Naive B cell (primary cell): ENCODE data around the gene HTR6. TPM values are rescaled to one million over a fixed set of nuclear protein-coding genes. Genes with fewer than 3 reads are reported as not detected.

Experiments used
- ATAC-seq, 2 donors: fragments of 150-1000 bp; cut with Tn5 transposase; 2 replicates each; pipeline ENCODE4 v1.10.0; 2021; ENCODE audit warnings: low read depth in 2 of 2, mild to moderate bottlenecking in 2 of 2, moderate library complexity in 2 of 2
- DNase-seq: peaks from one replicate; pipeline ENCODE4 v3.0.0; 2022
- H3K27ac Mint-ChIP-seq, 6 donors: one replicate each; pipeline ENCODE4 v1.8.0; 2020 to 2022; ENCODE audit warnings: mild to moderate bottlenecking in 6 of 6, mixed read lengths in 6 of 6, moderate library complexity in 5 of 6, inconsistent platforms in 2 of 6
- H3K27me3 Mint-ChIP-seq, 3 donors: one replicate each; pipeline ENCODE4 v1.8.0; 2021 to 2022; ENCODE audit warnings: mixed read lengths in 3 of 3, mild to moderate bottlenecking in 1 of 3
- H3K36me3 Mint-ChIP-seq, 2 donors: one replicate each; pipeline ENCODE4 v1.8.0; 2020 to 2022; ENCODE audit warnings: mixed read lengths in 2 of 2, inconsistent platforms in 1 of 2, mild to moderate bottlenecking in 1 of 2
- H3K4me1 Mint-ChIP-seq, 3 donors: one replicate each; pipeline ENCODE4 v1.8.0; 2020 to 2022; ENCODE audit warnings: mixed read lengths in 3 of 3, inconsistent platforms in 1 of 3, mild to moderate bottlenecking in 1 of 3, moderate library complexity in 1 of 3
- H3K4me3 Mint-ChIP-seq, 8 donors: one replicate each; pipeline ENCODE4 v1.8.0; 2020 to 2022; ENCODE audit warnings: mild to moderate bottlenecking in 8 of 8, mixed read lengths in 8 of 8, moderate library complexity in 8 of 8, inconsistent platforms in 2 of 8
- H3K9me3 Mint-ChIP-seq, 7 donors: one replicate each; pipeline ENCODE4 v1.8.0; 2020 to 2022; ENCODE audit warnings: mixed read lengths in 7 of 7, mild to moderate bottlenecking in 5 of 7, inconsistent platforms in 2 of 7, moderate library complexity in 1 of 7
- polyA plus RNA-seq, 6 donors: library from polyadenylated mRNA; unstranded; fragments of 300-500 nt; fragmentation: Illumina TruSeq; gene quantifications; one replicate each; pipeline ENCODE4 v1.2.3, GENCODE V29; 2021; ENCODE audit warnings: low read depth in 6 of 6

HTR6 gene
- polyA plus RNA-seq, 6 donors from 2014 or later, result not detected

GRCh38 chr1:19688041-19688842, 23.6 kb downstream of the HTR6 start:
- peaks cover 26 to 33% of the 10 kb centered on the region in 2 donors for H3K36me3 Mint-ChIP-seq
- peaks cover 0 to 25% (median 20%) of the 10 kb centered on the region in 7 donors for H3K9me3 Mint-ChIP-seq
- H3K4me1 Mint-ChIP-seq, result peaks cover 0 to 4% (median 0%) of the 10 kb centered on the region in 3 donors
- ATAC-seq (no peak), DNase-seq (no peak)
- H3K4me3 Mint-ChIP-seq, result peak overlapping the region in 1 of 8 donors; percentile 47
- peak overlapping the region in 1 of 6 donors; percentile 18 for H3K27ac Mint-ChIP-seq
- H3K27me3 Mint-ChIP-seq, result no peaks in the 10 kb centered on the region

- H3K27me3 Mint-ChIP-seq, result no peaks in the 10 kb centered on the region
- peaks cover 0 to 25% (median 20%) of the 10 kb centered on the region in 7 donors for H3K9me3 Mint-ChIP-seq
- DNase-seq, result no peak
- no peak for ATAC-seq
- peaks cover 0 to 4% (median 0%) of the 10 kb centered on the region in 3 donors for H3K4me1 Mint-ChIP-seq
- peak overlapping the region in 1 of 6 donors; percentile 29 for H3K27ac Mint-ChIP-seq
- H3K36me3 Mint-ChIP-seq, result peaks cover 28 to 33% of the 10 kb centered on the region in 2 donors
- H3K4me3 Mint-ChIP-seq, result no peak overlapping the region
Measured at GRCh38 chr1:19689085-19689757, 24.5 kb downstream of the HTR6 start.

GRCh38 chr1:19689856-19690255, 25.2 kb downstream of the HTR6 start:
- Mint-ChIP-seq H3K27ac (no peak overlapping the region), H3K9me3 (peaks cover 0 to 25% (median 20%) of the 10 kb centered on the region in 7 donors), H3K36me3 (peaks cover 33% of the 10 kb centered on the region in 2 donors), H3K27me3 (no peaks in the 10 kb centered on the region), H3K4me3 (no peak overlapping the region), H3K4me1 (peaks cover 0 to 4% (median 0%) of the 10 kb centered on the region in 3 donors)
- DNase-seq (no peak), ATAC-seq (no peak)

- H3K27ac Mint-ChIP-seq, result peak overlapping the region in 1 of 6 donors; percentile 63
- H3K27me3 Mint-ChIP-seq, result no peaks in the 10 kb centered on the region
- no peak overlapping the region for H3K4me3 Mint-ChIP-seq
- H3K4me1 Mint-ChIP-seq, result peaks cover 0 to 4% (median 0%) of the 10 kb centered on the region in 3 donors
- DNase-seq (no peak), ATAC-seq (no peak)
- H3K9me3 Mint-ChIP-seq, result peaks cover 0 to 25% (median 20%) of the 10 kb centered on the region in 7 donors
- peaks cover 33% of the 10 kb centered on the region in 2 donors for H3K36me3 Mint-ChIP-seq
Measured at GRCh38 chr1:19690342-19690741, 25.7 kb downstream of the HTR6 start.

GRCh38 chr1:19694298-19694697, 29.6 kb downstream of the HTR6 start:
- Mint-ChIP-seq H3K27ac (peak overlapping the region in 1 of 6 donors; percentile 57), H3K4me1 (peaks cover 7 to 12% (median 9%) of the 10 kb centered on the region in 3 donors), H3K36me3 (peaks cover 14 to 28% of the 10 kb centered on the region in 2 donors), H3K27me3 (no peaks in the 10 kb centered on the region), H3K9me3 (peaks cover 0 to 20% (median 13%) of the 10 kb centered on the region in 7 donors), H3K4me3 (peak overlapping the region in 1 of 8 donors; percentile 25)
- DNase-seq (no peak), ATAC-seq (no peak)

- no peak for ATAC-seq
- H3K4me1 Mint-ChIP-seq, result peaks cover 7 to 12% (median 9%) of the 10 kb centered on the region in 3 donors
- H3K9me3 Mint-ChIP-seq, result peaks cover 0 to 11% (median 6%) of the 10 kb centered on the region in 7 donors
- H3K27ac Mint-ChIP-seq, result peak overlapping the region in 1 of 6 donors; percentile 12
- peaks cover 13 to 18% of the 10 kb centered on the region in 2 donors for H3K36me3 Mint-ChIP-seq
- DNase-seq, result no peak
- H3K4me3 Mint-ChIP-seq, result no peak overlapping the region
- no peaks in the 10 kb centered on the region for H3K27me3 Mint-ChIP-seq
Measured at GRCh38 chr1:19695772-19696171, 31.1 kb downstream of the HTR6 start.

GRCh38 chr1:19696820-19697219, 32.1 kb downstream of the HTR6 start:
- Mint-ChIP-seq H3K4me1 (peaks cover 7 to 12% (median 9%) of the 10 kb centered on the region in 3 donors), H3K9me3 (peaks cover 0 to 2% (median 0%) of the 10 kb centered on the region in 7 donors), H3K4me3 (no peak overlapping the region), H3K27me3 (no peaks in the 10 kb centered on the region), H3K36me3 (peaks cover 5 to 12% of the 10 kb centered on the region in 2 donors), H3K27ac (no peak overlapping the region)
- ATAC-seq (no peak), DNase-seq (no peak)

- no peaks in the 10 kb centered on the region for H3K27me3 Mint-ChIP-seq
- peak overlapping the region in 2 of 6 donors; percentile 65 to 87 for H3K27ac Mint-ChIP-seq
- no peak overlapping the region for H3K4me3 Mint-ChIP-seq
- DNase-seq, result no peak
- peak; percentile 37 to 47 for ATAC-seq
- H3K9me3 Mint-ChIP-seq, result no peaks in the 10 kb centered on the region
- peaks cover 7 to 12% (median 9%) of the 10 kb centered on the region in 3 donors for H3K4me1 Mint-ChIP-seq
- peaks cover 0 to 7% of the 10 kb centered on the region in 2 donors for H3K36me3 Mint-ChIP-seq
Measured at GRCh38 chr1:19698181-19698580, 33.5 kb downstream of the HTR6 start.

GRCh38 chr1:19700079-19700777, 35.6 kb downstream of the HTR6 start:
- ATAC-seq (no peak), DNase-seq (no peak)
- Mint-ChIP-seq H3K4me3 (peak overlapping the region in 1 of 8 donors; percentile 33), H3K36me3 (no peaks in the 10 kb centered on the region), H3K4me1 (peaks cover 9 to 12% (median 12%) of the 10 kb centered on the region in 3 donors), H3K27me3 (no peaks in the 10 kb centered on the region), H3K9me3 (no peaks in the 10 kb centered on the region), H3K27ac (peak overlapping the region in 1 of 6 donors; percentile 43)

GRCh38 chr1:19703280-19703679, 38.6 kb downstream of the HTR6 start:
- H3K4me1 Mint-ChIP-seq, result peaks cover 5 to 10% (median 6%) of the 10 kb centered on the region in 3 donors
- H3K9me3 Mint-ChIP-seq, result no peaks in the 10 kb centered on the region
- no peak overlapping the region for H3K4me3 Mint-ChIP-seq
- DNase-seq, result no peak
- peak overlapping the region in 1 of 6 donors; percentile 85 for H3K27ac Mint-ChIP-seq
- H3K36me3 Mint-ChIP-seq, result peaks cover 0 to 6% of the 10 kb centered on the region in 2 donors
- no peaks in the 10 kb centered on the region for H3K27me3 Mint-ChIP-seq
- no peak for ATAC-seq

GRCh38 chr1:19704247-19705113, 39.8 kb downstream of the HTR6 start:
- peaks cover 0 to 6% of the 10 kb centered on the region in 2 donors for H3K36me3 Mint-ChIP-seq
- H3K27me3 Mint-ChIP-seq, result no peaks in the 10 kb centered on the region
- peak in 1 of 2 donors; percentile 33 for ATAC-seq
- peaks cover 0 to 4% (median 0%) of the 10 kb centered on the region in 3 donors for H3K4me1 Mint-ChIP-seq
- H3K27ac Mint-ChIP-seq, result peak overlapping the region in 2 of 6 donors; percentile 21 to 68
- peak overlapping the region in 1 of 8 donors; percentile 35 for H3K4me3 Mint-ChIP-seq
- no peaks in the 10 kb centered on the region for H3K9me3 Mint-ChIP-seq
- DNase-seq, result peak; percentile 9

- H3K27ac Mint-ChIP-seq, result no peak overlapping the region
- no peaks in the 10 kb centered on the region for H3K9me3 Mint-ChIP-seq
- ATAC-seq (no peak), DNase-seq (no peak)
- H3K4me1 Mint-ChIP-seq, result peaks cover 0 to 4% (median 0%) of the 10 kb centered on the region in 3 donors
- no peak overlapping the region for H3K4me3 Mint-ChIP-seq
- no peaks in the 10 kb centered on the region for H3K27me3 Mint-ChIP-seq
- H3K36me3 Mint-ChIP-seq, result peaks cover 5 to 10% of the 10 kb centered on the region in 2 donors
Measured at GRCh38 chr1:19705464-19705863, 40.8 kb downstream of the HTR6 start.
